ENCODE measurements around the gene B4GALT6. TPM values are rescaled to one million over a fixed set of nuclear protein-coding genes. Genes with fewer than 3 reads are reported as not detected.

The B4GALT6 gene
- total RNA-seq, 1 donor from 2014 or later: 16.3 TPM

GRCh38 chr18:31585991-31586390, 98.4 kb downstream of the B4GALT6 start:
- peaks cover 11% of the 10 kb centered on the region for H3K4me1 Mint-ChIP-seq
- H3K27me3 ChIP-seq: no peaks in the 10 kb centered on the region
- peaks cover 11% of the 10 kb centered on the region for H3K9me3 Mint-ChIP-seq
- no peaks in the 10 kb centered on the region for H3K79me2 ChIP-seq (ENCODE audit: low read depth)
- no peak overlapping the region for H3K27ac Mint-ChIP-seq
- peaks cover 2% of the 10 kb centered on the region for H3K36me3 Mint-ChIP-seq
- no peak overlapping the region for H3K4me3 Mint-ChIP-seq
- no peak overlapping the region for H3K4me2 ChIP-seq
- no peak overlapping the region for H3K4me3 ChIP-seq
- H3K27me3 Mint-ChIP-seq (ENCODE audit: insufficient read depth, low read depth): peaks cover 5% of the 10 kb centered on the region
- no peaks in the 10 kb centered on the region for H3K4me1 ChIP-seq
- no peak overlapping the region for H2AFZ ChIP-seq (replicated peaks)
- no peaks in the 10 kb centered on the region for H4K20me1 ChIP-seq (ENCODE audit: low read depth)
- no peaks in the 10 kb centered on the region for H3K9me3 ChIP-seq (ENCODE audit: low read depth)
- no peak overlapping the region for H3K27ac ChIP-seq
- H3K36me3 ChIP-seq: no peaks in the 10 kb centered on the region
- no peak for DNase-seq (ENCODE audit: low spot score)
- H3K9ac ChIP-seq: no peak overlapping the region
- no peaks in the 10 kb centered on the region for H3F3A ChIP-seq (ENCODE audit: low read depth)
- TF ChIP-seq CTCF (IDR thresholded peaks at IDR 0.05) (no peak), EZH2phosphoT487 (IDR thresholded peaks at IDR 0.05) (no peak), EZH2 (IDR thresholded peaks at IDR 0.05) (no peak)

- Mint-ChIP-seq H3K9me3 (peaks cover 2% of the 10 kb centered on the region), H3K36me3 (no peaks in the 10 kb centered on the region), H3K4me1 (peaks cover 10% of the 10 kb centered on the region), H3K27ac (no peak overlapping the region), H3K4me3 (no peak overlapping the region), H3K27me3 (ENCODE audit: insufficient read depth, low read depth) (peaks cover 3% of the 10 kb centered on the region)
- Histone ChIP-seq H3K9me3 (ENCODE audit: low read depth) (no peaks in the 10 kb centered on the region), H3K9ac (no peak overlapping the region), H3K79me2 (ENCODE audit: low read depth) (no peaks in the 10 kb centered on the region), H4K20me1 (ENCODE audit: low read depth) (no peaks in the 10 kb centered on the region), H3K4me3 (no peak overlapping the region), H3K27ac (no peak overlapping the region), H3F3A (ENCODE audit: low read depth) (no peaks in the 10 kb centered on the region), H3K4me1 (no peaks in the 10 kb centered on the region), H3K27me3 (no peaks in the 10 kb centered on the region), H2AFZ (replicated peaks) (no peak overlapping the region), H3K4me2 (no peak overlapping the region), H3K36me3 (no peaks in the 10 kb centered on the region)
- TF ChIP-seq EZH2 (IDR thresholded peaks at IDR 0.05): no peak
- TF ChIP-seq EZH2phosphoT487 (IDR thresholded peaks at IDR 0.05): no peak
- TF ChIP-seq CTCF (IDR thresholded peaks at IDR 0.05): no peak
- no peak for DNase-seq (ENCODE audit: low spot score)
Observed at GRCh38 chr18:31583185-31583854, 101.1 kb downstream of the B4GALT6 start.

- H3K4me2 ChIP-seq: no peak overlapping the region
- H3K79me2 ChIP-seq (ENCODE audit: low read depth): no peaks in the 10 kb centered on the region
- H4K20me1 ChIP-seq (ENCODE audit: low read depth): no peaks in the 10 kb centered on the region
- no peak overlapping the region for H3K4me3 ChIP-seq
- H3K9me3 ChIP-seq (ENCODE audit: low read depth): no peaks in the 10 kb centered on the region
- H3F3A ChIP-seq (ENCODE audit: low read depth): no peaks in the 10 kb centered on the region
- no peak for DNase-seq (ENCODE audit: low spot score)
- Mint-ChIP-seq H3K36me3 (no peaks in the 10 kb centered on the region), H3K9me3 (no peaks in the 10 kb centered on the region), H3K4me1 (no peaks in the 10 kb centered on the region), H3K27ac (no peak overlapping the region), H3K4me3 (no peak overlapping the region), H3K27me3 (ENCODE audit: insufficient read depth, low read depth) (peaks cover 3% of the 10 kb centered on the region)
- H3K4me1 ChIP-seq: no peaks in the 10 kb centered on the region
- no peaks in the 10 kb centered on the region for H3K36me3 ChIP-seq
- no peak overlapping the region for H3K9ac ChIP-seq
- H2AFZ ChIP-seq (replicated peaks): no peak overlapping the region
- H3K27me3 ChIP-seq: no peaks in the 10 kb centered on the region
- no peak for TF ChIP-seq EZH2 (IDR thresholded peaks at IDR 0.05)
- TF ChIP-seq EZH2phosphoT487 (IDR thresholded peaks at IDR 0.05): no peak
- TF ChIP-seq CTCF (IDR thresholded peaks at IDR 0.05): no peak
- H3K27ac ChIP-seq: no peak overlapping the region
Observed at GRCh38 chr18:31581498-31582197, 102.7 kb downstream of the B4GALT6 start.
